LNCaP clone FGC (cell line): Measurements from ENCODE around the gene CLCN4.

Experiments used
- DNase-seq: peaks from one replicate; pipeline ENCODE4 v3.0.0-alpha.2; 2011; ENCODE audit warnings: low read depth
- H3K4me3 ChIP-seq: 2 replicates; pipeline ENCODE4 v1.5.1; 2011; ENCODE audit warnings: mild to moderate bottlenecking, low read depth, low read length, control low read depth
- CTCF ChIP-seq: IDR thresholded peaks from 2 replicates; pipeline ENCODE4 v1.5.1; 2012; ENCODE audit warnings: mild to moderate bottlenecking; ENCODE audit not compliant: control insufficient read depth, insufficient read depth; ENCODE audit errors: extremely low read depth

The CLCN4 gene

GRCh38 chrX:10119399-10119990, 37.3 kb upstream of the CLCN4 start:
- TF ChIP-seq CTCF, result peak; percentile 93
- no peak overlapping the region for H3K4me3 ChIP-seq
- DNase-seq, result peak; percentile 60

- H3K4me3 ChIP-seq, result no peak overlapping the region
- TF ChIP-seq CTCF, result no peak
- DNase-seq, result no peak
Measured at GRCh38 chrX:10120331-10120730, 36.4 kb upstream of the CLCN4 start.

- H3K4me3 ChIP-seq, result no peak overlapping the region
- DNase-seq, result no peak
- no peak for TF ChIP-seq CTCF
Measured at GRCh38 chrX:10120828-10121227, 35.9 kb upstream of the CLCN4 start.

GRCh38 chrX:10121787-10122186, 35.0 kb upstream of the CLCN4 start:
- DNase-seq, result no peak
- H3K4me3 ChIP-seq, result no peak overlapping the region

GRCh38 chrX:10124506-10125247, 32.1 kb upstream of the CLCN4 start:
- DNase-seq, result no peak
- no peak overlapping the region for H3K4me3 ChIP-seq
- no peak for TF ChIP-seq CTCF

More at GRCh38 chrX:10121787-10122186, 35.0 kb upstream of the CLCN4 start:
- TF ChIP-seq CTCF, result no peak

GRCh38 chrX:10125248-10125615, 31.5 kb upstream of the CLCN4 start:
- TF ChIP-seq CTCF, result no peak
- H3K4me3 ChIP-seq, result no peak overlapping the region
- DNase-seq, result no peak

GRCh38 chrX:10126044-10126443, 30.7 kb upstream of the CLCN4 start:
- DNase-seq, result no peak
- TF ChIP-seq CTCF, result no peak
- no peak overlapping the region for H3K4me3 ChIP-seq
